ENCODE results near the gene RAB3IL1.

Gene RAB3IL1

DNA sequence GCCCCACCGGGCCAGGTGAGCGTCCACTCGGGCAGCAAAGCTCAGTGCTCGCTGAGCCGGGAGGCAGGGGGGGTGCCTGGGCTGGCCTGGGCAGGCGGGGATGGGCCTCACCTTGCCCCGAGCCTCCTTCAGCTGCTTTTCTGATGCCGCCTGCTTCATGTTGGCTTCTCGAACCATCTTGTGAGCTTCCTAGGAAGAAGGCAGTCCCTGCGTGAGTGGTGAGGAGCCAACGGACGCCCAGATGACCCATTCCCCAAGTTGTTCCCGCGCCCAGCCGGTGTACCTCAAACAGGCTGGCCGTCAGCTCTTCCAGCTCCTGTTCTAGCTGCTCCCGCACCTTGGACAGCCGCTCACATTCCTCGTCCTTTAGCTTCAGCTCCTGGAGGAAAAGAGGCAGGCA, 10.1 kb downstream of the RAB3IL1 start:
- DNase-seq (ENCODE audit: extremely low spot score, insufficient read length, low read depth): no peak
- FAIRE-seq: no peak

DNA sequence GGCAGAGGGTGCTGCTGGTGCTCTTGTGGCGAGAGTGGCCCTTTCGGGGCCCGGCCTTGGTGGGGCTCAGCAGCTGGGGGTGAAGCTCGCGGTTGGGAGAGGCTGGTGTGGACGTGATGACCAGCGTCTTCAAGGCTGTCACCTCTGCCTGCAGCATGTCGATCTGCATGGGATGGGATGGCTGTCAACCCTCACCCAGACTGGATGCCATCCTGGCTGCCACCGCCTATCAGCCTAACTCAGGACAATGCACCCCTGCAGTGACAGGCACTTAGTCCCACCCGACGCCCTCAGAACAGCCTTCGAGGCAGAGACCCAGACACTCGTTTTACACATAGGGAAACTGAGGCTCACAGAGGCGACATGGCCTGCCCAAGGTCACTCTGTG, 10.8 kb downstream of the RAB3IL1 start:
- DNase-seq (ENCODE audit: extremely low spot score, insufficient read length, low read depth): no peak
- FAIRE-seq: no peak

DNA sequence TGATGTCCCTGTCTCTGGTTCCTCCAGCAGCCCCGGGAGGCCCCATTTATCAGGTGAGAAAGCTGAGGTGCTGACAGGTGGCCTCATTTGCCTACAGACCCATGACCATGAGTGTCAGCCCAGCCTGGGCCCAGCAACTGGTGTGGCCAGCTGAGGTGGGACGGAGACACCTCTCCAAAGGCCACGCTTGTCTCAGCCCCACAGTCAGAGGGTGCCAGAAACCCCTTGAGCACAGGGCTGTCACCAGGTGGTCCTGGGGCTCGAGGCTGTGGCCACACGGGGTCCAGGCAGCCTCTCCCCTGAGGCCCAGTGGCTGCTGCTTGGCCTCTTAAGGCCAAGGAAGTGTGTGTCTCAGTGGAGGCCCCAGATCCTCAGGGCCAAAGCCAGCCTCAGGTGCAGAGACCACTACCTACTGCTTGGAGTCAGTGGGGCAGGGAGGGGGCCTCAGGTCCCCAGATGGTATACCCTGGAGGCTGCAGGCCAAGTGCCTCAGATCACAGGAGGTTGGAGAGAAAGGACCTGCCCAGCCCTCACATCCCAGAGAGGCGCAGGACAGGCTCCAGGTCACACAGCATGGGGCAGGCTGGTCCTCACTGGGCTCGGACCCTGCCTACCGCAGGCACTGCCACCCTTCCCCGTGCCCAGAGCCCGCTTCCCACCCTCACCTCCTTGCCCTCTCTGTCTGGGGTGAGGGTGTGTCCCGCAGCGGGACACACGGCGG, 11.4 kb downstream of the RAB3IL1 start:
- FAIRE-seq (no peak), DNase-seq (ENCODE audit: extremely low spot score, insufficient read length, low read depth) (no peak)

DNA sequence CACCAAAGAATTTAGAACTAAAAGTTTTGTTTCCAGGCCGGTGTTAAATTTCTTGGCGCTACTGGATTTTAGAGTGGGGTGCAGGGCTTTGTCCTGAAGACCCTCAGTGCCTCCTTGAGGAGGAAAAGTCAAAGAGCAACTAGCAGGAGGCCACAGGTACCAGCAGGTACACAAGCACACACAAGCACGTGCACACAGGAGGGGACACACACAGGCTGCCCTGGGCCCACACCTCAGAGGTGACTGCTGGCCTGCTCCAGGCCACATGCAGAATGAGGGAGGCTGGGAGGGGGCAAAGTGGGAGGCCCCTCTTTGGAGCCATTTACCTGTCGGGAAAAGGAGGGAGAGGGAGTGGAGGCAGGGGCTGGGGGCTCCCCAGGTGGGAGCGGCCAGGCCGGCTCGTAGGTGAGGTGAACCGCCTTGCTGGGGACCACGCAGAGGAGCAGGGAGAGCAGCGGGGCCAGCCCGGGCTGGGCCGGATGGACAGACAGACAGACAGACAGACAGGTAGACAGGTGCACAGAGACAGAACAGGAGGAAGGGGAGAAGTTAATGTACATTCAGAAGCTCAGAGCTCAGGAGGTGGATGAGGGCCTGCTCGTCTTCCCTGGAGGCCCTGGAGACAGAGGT, 12.2 kb downstream of the RAB3IL1 start:
- FAIRE-seq (no peak), DNase-seq (ENCODE audit: extremely low spot score, insufficient read length, low read depth) (no peak)

DNA sequence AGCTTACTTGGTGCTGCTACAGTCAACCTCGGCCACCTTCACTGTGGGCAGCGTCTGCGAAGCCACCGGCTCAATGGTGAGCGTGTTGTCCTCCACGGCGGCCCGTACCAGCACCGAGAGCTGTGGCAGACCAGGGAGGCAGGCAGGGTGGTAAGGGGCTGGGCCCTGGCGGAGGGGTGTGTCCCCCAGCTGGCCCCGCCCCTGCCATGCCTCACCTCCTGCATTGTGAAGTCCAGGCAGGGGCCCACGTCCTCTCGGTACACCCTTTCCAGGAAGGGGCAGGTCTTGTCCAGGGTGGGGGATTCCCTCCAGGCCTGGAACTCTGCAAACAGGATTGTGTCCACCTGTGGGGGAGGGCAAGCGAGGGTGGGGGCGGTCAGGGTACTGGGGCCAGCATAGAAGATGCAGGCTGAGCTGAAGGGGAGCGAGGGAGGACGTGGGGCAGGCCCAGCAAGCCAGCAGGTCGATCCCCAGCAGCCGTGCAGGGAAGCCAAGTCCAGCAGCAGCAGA, 12.8 kb downstream of the RAB3IL1 start:
- no peak for FAIRE-seq
- no peak for DNase-seq (ENCODE audit: extremely low spot score, insufficient read length, low read depth)

- no peak for DNase-seq (ENCODE audit: extremely low spot score, insufficient read length, low read depth)
- no peak for FAIRE-seq
Observed at GRCh38 chr11:61903845-61904244, 13.5 kb downstream of the RAB3IL1 start.

GRCh38 chr11:61902313-61902712, 15.1 kb downstream of the RAB3IL1 start:
- no peak for DNase-seq (ENCODE audit: extremely low spot score, insufficient read length, low read depth)
- FAIRE-seq: no peak

GRCh38 chr11:61901397-61901796, 16.0 kb downstream of the RAB3IL1 start:
- FAIRE-seq: no peak
- DNase-seq (ENCODE audit: extremely low spot score, insufficient read length, low read depth): no peak

GRCh38 chr11:61900251-61900650, 17.1 kb downstream of the RAB3IL1 start:
- no peak for DNase-seq (ENCODE audit: extremely low spot score, insufficient read length, low read depth)
- FAIRE-seq: no peak

DNA sequence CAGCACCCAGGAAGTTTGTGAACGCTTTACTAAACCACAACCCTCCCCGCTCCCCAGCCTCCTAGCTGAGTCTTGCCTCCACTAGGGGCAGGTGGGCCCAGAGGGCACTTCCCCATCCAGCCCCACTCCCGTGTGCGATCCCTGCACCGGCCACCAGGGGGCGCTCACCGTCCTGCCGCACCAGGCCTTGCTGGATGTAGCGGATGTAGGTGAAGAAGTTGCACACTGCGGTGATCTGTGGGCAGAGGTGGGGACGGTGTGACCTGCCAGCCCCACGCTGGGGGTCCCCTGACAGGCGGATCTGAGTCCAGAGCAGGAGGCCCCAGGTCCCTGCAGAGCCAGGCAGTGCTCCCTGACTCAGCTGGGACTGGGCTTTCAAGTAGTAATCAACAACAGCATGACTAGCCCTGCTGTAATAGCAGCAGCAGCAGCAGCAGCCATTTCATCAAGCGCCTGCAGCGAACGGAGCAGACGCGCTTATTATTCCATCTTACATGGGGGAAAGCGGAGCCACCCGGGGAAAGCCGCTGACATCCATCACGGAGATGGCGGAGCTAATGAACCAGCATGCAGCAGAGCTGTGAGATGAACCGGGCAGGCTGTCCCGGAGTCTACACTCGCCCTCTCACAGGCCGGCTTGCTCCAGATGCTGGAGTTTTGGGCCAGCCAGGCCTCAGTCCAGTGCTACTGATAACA, 18.1 kb downstream of the RAB3IL1 start:
- DNase-seq (ENCODE audit: extremely low spot score, insufficient read length, low read depth) (peak; percentile 92), FAIRE-seq (peak; percentile 92)

- no peak for DNase-seq (ENCODE audit: extremely low spot score, insufficient read length, low read depth)
- FAIRE-seq: no peak
Observed at GRCh38 chr11:61898247-61898582, 19.2 kb downstream of the RAB3IL1 start.

DNA sequence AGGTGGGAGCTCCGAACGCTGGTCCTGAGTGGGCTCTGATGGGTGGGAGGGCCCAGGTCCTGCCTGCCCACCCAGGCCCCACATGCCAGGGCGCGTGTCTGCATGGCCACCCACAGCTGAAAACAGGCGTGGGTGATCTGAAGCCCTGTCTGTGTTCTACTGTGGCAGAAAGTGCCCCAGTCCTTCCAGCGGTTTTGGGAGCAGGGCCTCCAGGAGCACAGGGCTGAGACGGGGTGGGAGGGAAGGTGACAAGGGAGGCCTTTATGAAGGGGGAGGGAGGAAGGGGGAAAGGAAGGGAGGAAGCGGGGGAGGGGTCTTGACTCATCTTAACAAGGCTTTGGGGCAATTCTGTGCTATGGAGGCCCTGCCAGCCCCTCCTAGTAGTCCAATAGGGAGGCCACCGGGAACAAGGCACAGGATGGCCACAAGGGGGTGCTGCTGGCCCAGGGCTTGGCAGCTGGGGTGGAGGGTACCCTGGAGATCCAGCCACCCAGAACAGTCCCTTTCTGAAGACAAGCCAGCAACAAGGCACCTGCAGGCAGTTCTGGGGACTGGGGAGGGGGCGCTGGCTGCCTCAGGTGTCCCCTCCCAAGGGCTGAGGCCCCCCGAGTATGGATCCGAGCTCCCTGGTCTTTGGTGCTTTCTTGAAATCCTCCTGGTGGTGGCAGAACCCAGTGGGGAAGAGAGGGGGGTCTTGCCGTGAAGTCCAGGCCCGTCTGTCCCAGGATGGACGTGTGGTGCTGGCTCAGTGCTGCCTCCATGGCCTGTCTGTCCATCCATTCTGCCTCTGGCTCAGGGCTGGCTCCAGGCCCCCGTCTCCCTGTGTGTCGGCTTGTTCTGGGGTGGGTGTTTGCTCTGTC, 19.7 kb downstream of the RAB3IL1 start:
- FAIRE-seq (peak; percentile 52), DNase-seq (ENCODE audit: extremely low spot score, insufficient read length, low read depth) (peak; percentile 72)

- no peak for FAIRE-seq
Observed at GRCh38 chr11:61896665-61897386, 20.5 kb downstream of the RAB3IL1 start.

GRCh38 chr11:61895718-61896059, 21.7 kb downstream of the RAB3IL1 start:
- DNase-seq (ENCODE audit: extremely low spot score, insufficient read length, low read depth) (no peak), FAIRE-seq (no peak)

More at GRCh38 chr11:61896665-61897386, 20.5 kb downstream of the RAB3IL1 start:
- DNase-seq (ENCODE audit: extremely low spot score, insufficient read length, low read depth): no peak

DNA sequence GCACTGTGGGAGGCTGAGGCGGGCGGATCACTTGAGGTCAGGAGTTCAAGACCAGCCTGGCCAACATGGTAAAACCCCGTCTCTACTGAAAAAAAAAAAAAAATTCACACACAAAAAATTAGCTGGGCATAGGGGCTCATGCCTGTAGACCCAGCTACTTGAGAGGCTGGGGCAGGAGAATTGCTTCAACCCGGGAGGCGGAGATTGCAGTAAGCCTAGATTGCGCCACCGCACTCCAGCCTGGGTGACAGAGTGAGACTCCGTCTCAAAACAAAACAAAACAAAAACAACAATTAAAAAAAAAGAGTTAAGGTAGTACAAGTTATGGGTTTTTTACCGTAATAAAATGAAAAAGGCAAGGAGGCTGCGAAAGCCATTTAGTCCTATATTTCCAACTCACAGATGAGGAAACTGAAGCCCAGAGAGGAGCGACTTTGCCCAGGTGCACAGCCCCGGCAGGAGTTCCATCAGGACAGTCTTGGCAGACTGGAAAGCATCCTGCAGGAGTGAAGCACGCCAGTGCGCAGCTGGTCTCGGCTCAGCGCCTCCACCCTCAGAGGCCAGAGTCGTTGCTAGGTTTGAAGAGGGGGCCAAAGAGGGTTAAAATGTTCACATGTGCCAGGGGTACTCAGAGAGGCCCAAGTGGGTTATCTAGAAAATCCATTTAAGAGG, 22.2 kb downstream of the RAB3IL1 start:
- DNase-seq (ENCODE audit: extremely low spot score, insufficient read length, low read depth) (no peak), FAIRE-seq (no peak)

DNA sequence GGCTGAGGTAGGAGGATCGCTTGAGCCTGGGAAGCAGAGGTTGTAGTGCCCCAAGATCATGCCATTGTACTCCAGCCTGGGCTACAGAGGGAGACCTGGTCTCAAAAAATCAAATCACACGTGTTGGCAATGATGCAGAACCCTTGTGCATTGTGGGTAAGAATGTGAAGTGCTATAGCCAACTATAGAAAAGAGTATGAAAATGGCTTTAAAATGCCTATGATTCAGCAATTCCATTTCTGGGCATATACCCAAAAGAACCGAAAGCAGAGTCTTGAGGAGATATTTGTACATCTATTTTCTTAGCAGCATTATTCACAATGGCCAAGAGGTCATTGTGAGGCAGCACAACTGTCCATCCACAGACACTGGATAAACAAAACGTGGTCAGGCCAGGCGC, 23.4 kb downstream of the RAB3IL1 start:
- FAIRE-seq (no peak), DNase-seq (ENCODE audit: extremely low spot score, insufficient read length, low read depth) (no peak)

GRCh38 chr11:61892085-61892370, 25.3 kb downstream of the RAB3IL1 start:
- FAIRE-seq (no peak), DNase-seq (ENCODE audit: extremely low spot score, insufficient read length, low read depth) (no peak)

- FAIRE-seq: no peak
- no peak for DNase-seq (ENCODE audit: extremely low spot score, insufficient read length, low read depth)
Observed at GRCh38 chr11:61891331-61892084, 25.9 kb downstream of the RAB3IL1 start, which contains the start of gene FADS3. Gene FADS3, minus strand, starts transcription at chr11:61891545. Its CDS starts 164 bp downstream, at chr11:61891381.
